Panc1 (cell line): ENCODE data around the gene TMEM170B. TPM values are rescaled to one million over a fixed set of nuclear protein-coding genes. Genes with fewer than 3 reads are reported as not detected.

Source experiments
- ATAC-seq: fragments of 200-7000 bp; cut with Tn5 transposase; 2 replicates; pipeline ENCODE4 v1.9.1; 2020; ENCODE audit warnings: mild to moderate bottlenecking, moderate library complexity
- BruUV-seq: library from RNA; stranded (reverse); fragments of 400-500 nt; replicated peaks from 2 replicates; lab custom pipeline; 2021; lab: Mats Ljungman, UMichigan
- CTCF ChIA-PET: fragments of 300-600 bp; sonication (Branson Sonifier 250); formaldehyde crosslinking; loops from one replicate; lab custom pipeline; 2022; ENCODE audit warnings: antibody characterized with exemption; lab: Charles Lee
- POLR2A ChIA-PET: fragments of 300-600 bp; sonication (Branson Sonifier 250); formaldehyde crosslinking; loops from one replicate; lab custom pipeline; 2022; ENCODE audit warnings: antibody characterized with exemption; lab: Charles Lee
- DNase-seq: peaks from one replicate; pipeline ENCODE4 v3.0.0-alpha.2; 2010; ENCODE audit warnings: low read depth, low spot score
- H3K27ac ChIP-seq: 2 replicates; pipeline ENCODE4 v1.5.1; 2011; ENCODE audit warnings: mild to moderate bottlenecking, low read length, inconsistent platforms
- H3K27me3 ChIP-seq: fragments of 200-500 bp; sonication (Bioruptor generic); 2 replicates; pipeline ENCODE4 v1.6.0; 2014; ENCODE audit warnings: low read length, inconsistent platforms; ENCODE audit not compliant: control insufficient read depth, insufficient read depth
- H3K36me3 ChIP-seq: fragments of 200-500 bp; sonication (Bioruptor generic); 2 replicates; pipeline ENCODE4 v1.5.1; 2014; ENCODE audit warnings: inconsistent platforms, mild to moderate bottlenecking, low read length, moderate library complexity; ENCODE audit not compliant: control insufficient read depth, insufficient read depth
- H3K4me1 ChIP-seq: 2 replicates; pipeline ENCODE4 v1.5.1; 2011; ENCODE audit warnings: inconsistent platforms, mild to moderate bottlenecking, low read length, moderate library complexity; ENCODE audit not compliant: control insufficient read depth, insufficient read depth
- H3K4me3 ChIP-seq, 2 experiments: 2 replicates each; pipeline ENCODE4 v1.5.1; 2011 to 2012; ENCODE audit warnings: low read depth in 2 of 2, low read length in 2 of 2, mild to moderate bottlenecking in 2 of 2, inconsistent platforms in 1 of 2, moderate library complexity in 1 of 2
- H3K9me3 ChIP-seq: fragments of 200-500 bp; sonication (Bioruptor generic); 2 replicates; pipeline ENCODE4 v1.5.1; 2014; ENCODE audit warnings: low read depth, mild to moderate bottlenecking, inconsistent platforms, low read length, moderate library complexity; ENCODE audit not compliant: control insufficient read depth, insufficient read depth
- CTCF ChIP-seq: fragments of 450-650 bp; IDR thresholded peaks from 2 replicates; pipeline ENCODE4 v1.5.1; 2017; ENCODE audit warnings: mild to moderate bottlenecking
- POLR2AphosphoS5 ChIP-seq: IDR thresholded peaks from 2 replicates; pipeline ENCODE4 v1.6.1; 2012; ENCODE audit warnings: mild to moderate bottlenecking, low read depth, low read length, moderate library complexity
- REST ChIP-seq, 2 experiments: IDR thresholded peaks; 2 replicates each; pipeline ENCODE4 v1.6.1; 2011 to 2012; ENCODE audit warnings: low read depth in 2 of 2, control low read depth in 1 of 2, low read length in 1 of 2, mild to moderate bottlenecking in 1 of 2, moderate library complexity in 1 of 2; ENCODE audit not compliant: insufficient read depth in 1 of 2
- SIN3A ChIP-seq: IDR thresholded peaks from 2 replicates; pipeline ENCODE4 v1.6.1; 2012; ENCODE audit warnings: low read depth, mild to moderate bottlenecking, low read length, moderate library complexity, borderline replicate concordance; ENCODE audit not compliant: insufficient read depth
- TCF7L2 ChIP-seq: IDR thresholded peaks from 2 replicates; pipeline ENCODE4 v1.6.1; 2011; ENCODE audit warnings: mild to moderate bottlenecking, low read depth, low read length, inconsistent platforms
- in situ Hi-C: cut with HindIII; loops from 2 replicates; pipeline ENCODE4 v1.10.0; 2016; ENCODE audit warnings: low sequenced_read_pairs, low pct_unique_long_range_greater_than_20kb
- intact Hi-C: fragments of 100-400 bp; cut with micrococcal nuclease; formaldehyde crosslinking; loops from one replicate; pipeline ENCODE4 v1.10.0; 2022; ENCODE audit not compliant: unreplicated experiment
- total RNA-seq: library from RNA; stranded (reverse); gene quantifications from one replicate; pipeline ENCODE4 v1.2.1, GENCODE V29; 2021; ENCODE audit not compliant: unreplicated experiment

Gene TMEM170B
- total RNA-seq, 1 experiment from 2014 or later, result 1.3 TPM

- no peak for DNase-seq
- H3K27ac ChIP-seq, result no peak overlapping the region
- intact Hi-C loops (no loop called here), in situ Hi-C loops (no loop called here)
- no peaks in the 10 kb centered on the region for H3K9me3 ChIP-seq
- no peaks in the 10 kb centered on the region for H3K27me3 ChIP-seq
- ChIA-PET POLR2A (no interaction called here), CTCF (no interaction called here)
- H3K4me3 ChIP-seq, result no peak overlapping the region
- H3K4me1 ChIP-seq, result no peaks in the 10 kb centered on the region
- H3K36me3 ChIP-seq, result no peaks in the 10 kb centered on the region
- ATAC-seq, result no peak
- BruUV-seq, result no TSS peak
- TF ChIP-seq POLR2AphosphoS5 (no peak), TCF7L2 (no peak), SIN3A (no peak), REST (IDR thresholded peaks at IDR 0.05; ENCODE audit: insufficient read depth in 1 of 2, low read depth in 2 of 2, low read length in 1 of 2) (no peak), CTCF (no peak)
Measured at GRCh38 chr6:11586117-11586516, 48.6 kb downstream of the TMEM170B start.

GRCh38 chr6:11586536-11586935 is 49.0 kb downstream of the TMEM170B start:
- POLR2A ChIA-PET, result no interaction called here
- no TSS peak for BruUV-seq
- no peaks in the 10 kb centered on the region for H3K36me3 ChIP-seq
- H3K4me1 ChIP-seq, result no peaks in the 10 kb centered on the region
- in situ Hi-C loops (no loop called here), intact Hi-C loops (no loop called here)
- H3K27me3 ChIP-seq, result no peaks in the 10 kb centered on the region
- TF ChIP-seq CTCF, result no peak
- TF ChIP-seq TCF7L2, result no peak
- TF ChIP-seq POLR2AphosphoS5, result no peak
- no peak for TF ChIP-seq SIN3A
- TF ChIP-seq REST (IDR thresholded peaks at IDR 0.05; ENCODE audit: insufficient read depth in 1 of 2, low read depth in 2 of 2, low read length in 1 of 2), result no peak
- DNase-seq (no peak), ATAC-seq (no peak)
- H3K4me3 ChIP-seq, result no peak overlapping the region
- CTCF ChIA-PET, result no interaction called here
- H3K9me3 ChIP-seq, result no peaks in the 10 kb centered on the region
- no peak overlapping the region for H3K27ac ChIP-seq
